GM12874 (cell line): ENCODE data around the gene RAX2.

Experiments
- TF ChIP-seq, protein P1 (sequence below): IDR thresholded peaks from 2 replicates; pipeline ENCODE4 v1.5.1; 2011; ENCODE audit warnings: low read depth, mild to moderate bottlenecking, control low read depth, low read length, moderate library complexity; ENCODE audit not compliant: insufficient read depth

The RAX2 gene

DNA sequence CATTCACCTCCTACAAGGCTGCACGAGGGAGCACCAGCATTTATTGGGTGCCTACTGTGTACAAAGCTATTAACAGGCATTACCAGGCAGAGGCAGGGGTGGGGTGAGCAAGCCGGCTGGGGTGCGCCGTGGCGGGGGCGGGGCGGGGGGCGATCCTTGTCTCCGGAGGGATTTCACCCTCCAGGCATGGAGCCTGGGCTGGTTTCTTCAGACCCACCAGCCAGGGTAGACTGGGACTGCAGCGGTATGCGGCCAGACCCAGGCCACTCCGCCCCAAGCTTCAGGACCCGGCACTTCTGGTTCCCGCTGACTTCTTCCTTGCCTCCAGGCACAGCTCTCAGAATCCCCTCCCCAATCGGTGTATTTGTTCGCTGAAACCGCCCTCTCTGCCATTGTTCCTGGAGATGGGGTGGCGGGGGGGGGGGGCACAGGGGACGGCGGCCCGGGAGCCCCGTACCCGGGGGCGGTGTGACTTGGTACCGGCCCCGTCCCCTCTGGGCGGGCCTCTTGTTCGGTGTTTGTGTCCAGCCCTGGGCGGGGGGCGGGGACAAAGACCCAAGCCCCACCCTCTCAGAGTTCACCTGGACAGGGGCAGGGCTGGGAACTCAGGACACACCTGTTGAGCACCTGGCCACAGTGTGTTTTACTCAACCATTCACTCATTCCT is 49.5 kb downstream of the RAX2 start:
- TF ChIP-seq, protein P1, sequence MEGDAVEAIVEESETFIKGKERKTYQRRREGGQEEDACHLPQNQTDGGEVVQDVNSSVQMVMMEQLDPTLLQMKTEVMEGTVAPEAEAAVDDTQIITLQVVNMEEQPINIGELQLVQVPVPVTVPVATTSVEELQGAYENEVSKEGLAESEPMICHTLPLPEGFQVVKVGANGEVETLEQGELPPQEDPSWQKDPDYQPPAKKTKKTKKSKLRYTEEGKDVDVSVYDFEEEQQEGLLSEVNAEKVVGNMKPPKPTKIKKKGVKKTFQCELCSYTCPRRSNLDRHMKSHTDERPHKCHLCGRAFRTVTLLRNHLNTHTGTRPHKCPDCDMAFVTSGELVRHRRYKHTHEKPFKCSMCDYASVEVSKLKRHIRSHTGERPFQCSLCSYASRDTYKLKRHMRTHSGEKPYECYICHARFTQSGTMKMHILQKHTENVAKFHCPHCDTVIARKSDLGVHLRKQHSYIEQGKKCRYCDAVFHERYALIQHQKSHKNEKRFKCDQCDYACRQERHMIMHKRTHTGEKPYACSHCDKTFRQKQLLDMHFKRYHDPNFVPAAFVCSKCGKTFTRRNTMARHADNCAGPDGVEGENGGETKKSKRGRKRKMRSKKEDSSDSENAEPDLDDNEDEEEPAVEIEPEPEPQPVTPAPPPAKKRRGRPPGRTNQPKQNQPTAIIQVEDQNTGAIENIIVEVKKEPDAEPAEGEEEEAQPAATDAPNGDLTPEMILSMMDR = no peak

DNA sequence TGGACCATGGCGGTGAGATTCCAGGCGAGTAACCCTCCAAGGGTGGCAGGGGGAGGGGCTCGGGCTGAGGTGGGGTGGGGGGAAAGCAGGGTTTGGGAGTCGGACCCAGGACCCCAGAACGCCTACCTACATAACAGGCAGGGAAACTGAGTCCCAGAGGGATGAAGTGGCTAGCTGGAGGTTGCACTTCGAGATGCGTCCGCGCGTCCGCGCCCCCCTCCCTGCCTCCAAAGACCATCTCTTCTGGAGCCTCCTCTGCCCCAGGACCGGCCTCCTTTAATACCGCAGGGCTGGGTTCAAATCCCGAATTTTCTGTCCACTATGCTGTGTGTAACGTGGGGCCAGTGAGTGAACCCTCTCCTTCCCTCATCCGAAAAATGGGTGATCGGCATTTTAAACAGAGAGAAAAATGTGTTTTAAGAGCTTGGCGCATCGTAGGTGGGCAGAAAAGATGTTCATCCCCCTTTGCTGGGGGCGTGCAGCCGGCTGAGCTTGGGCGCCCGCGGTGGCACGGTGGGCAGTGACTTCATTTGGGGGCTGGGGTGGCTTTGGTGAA is 50.1 kb downstream of the RAX2 start:
- TF ChIP-seq, protein P1 = no peak

DNA sequence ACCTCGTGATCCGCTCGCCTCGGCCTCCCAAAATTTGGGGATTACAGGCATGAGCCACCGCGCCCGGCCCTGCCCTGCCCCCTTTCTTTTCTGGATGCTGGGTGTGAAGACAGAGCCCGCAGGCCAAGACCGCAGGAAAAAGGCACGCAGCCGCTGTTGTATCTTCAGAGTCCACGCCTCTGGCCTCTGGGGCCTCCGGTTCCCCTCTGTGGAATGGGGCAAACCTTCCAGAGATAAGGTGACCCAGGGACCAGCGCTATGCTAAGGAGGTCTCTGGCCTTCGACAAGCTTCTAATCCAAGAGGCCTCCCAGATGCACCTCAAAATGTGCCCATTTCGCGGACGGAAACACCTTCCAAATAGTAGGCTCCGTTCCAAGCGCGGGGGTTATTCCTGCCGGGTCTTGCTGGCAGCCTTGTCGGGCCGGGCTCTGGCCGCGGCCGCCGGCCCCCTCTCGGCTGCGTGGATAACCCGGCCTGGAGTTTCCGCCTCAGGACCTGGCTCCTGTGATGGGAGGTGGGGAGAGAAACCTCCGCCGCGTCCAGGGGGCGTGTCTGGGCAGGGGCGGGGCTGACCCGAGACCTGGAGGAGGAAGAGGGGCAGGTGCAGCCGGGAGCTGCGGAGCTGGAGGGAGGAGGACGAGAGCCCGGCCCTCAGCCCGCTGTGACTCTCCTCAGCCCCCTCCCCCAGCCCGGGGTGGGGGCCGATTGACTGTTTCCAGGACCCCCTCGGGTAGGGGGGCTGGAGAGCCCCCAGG is 50.7 kb downstream of the RAX2 start:
- TF ChIP-seq, protein P1 = no peak

DNA sequence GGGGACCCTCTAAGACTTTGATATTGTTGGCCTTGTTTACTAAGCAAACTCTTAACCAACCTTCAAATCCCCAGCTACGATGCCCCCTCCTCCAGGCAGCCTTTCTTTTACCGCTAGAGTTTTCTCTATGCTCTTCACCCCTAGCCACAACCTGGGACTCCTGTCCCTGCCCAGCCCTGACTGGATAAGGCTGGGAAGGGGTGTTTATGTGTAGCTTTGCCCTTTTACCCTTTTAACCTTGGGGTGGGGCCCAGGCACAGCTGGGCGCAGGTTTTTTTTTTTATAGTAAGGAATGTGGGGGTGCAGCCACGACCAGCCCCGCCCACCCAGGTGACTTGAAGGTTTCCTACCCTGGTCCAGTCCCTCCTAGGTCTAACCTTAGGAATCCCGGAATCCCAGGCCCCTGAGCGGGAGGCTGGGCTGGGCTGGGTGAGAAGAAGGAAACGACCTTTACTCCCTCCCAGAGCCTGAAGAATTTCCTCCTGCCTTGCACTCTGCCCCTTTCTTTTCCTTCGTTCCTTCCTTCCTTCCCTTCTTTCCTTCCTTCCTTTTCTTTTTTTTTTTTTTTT is 51.6 kb downstream of the RAX2 start:
- TF ChIP-seq, protein P1 = no peak

DNA sequence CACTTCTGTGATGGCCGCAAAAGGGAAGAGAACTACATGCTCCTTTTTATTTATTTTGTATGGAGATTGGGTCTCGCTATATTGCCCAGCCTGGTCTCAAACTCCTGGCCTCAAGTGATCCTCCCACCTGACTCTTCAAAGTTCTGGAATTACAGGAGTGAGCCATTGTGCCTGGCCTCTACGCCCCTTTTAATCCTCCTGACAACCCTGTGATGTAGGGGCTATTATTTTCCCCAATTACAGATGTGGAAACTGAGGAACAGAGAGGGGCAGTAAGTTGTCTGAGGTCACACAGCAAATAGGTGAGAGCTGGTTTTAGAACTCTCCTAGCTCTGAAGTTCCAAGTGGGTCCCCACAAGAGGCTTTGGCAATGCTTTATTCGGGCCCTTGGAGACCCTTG is 52.2 kb downstream of the RAX2 start:
- TF ChIP-seq, protein P1 = no peak
